ENCODE results near the gene ADAM23. TPM values are rescaled to one million over a fixed set of nuclear protein-coding genes. Genes with fewer than 3 reads are reported as not detected.

The ADAM23 gene
- total and polyA plus RNA-seq, 9 donors, result 0.83 to 18.8 (median 4.1) TPM

DNA sequence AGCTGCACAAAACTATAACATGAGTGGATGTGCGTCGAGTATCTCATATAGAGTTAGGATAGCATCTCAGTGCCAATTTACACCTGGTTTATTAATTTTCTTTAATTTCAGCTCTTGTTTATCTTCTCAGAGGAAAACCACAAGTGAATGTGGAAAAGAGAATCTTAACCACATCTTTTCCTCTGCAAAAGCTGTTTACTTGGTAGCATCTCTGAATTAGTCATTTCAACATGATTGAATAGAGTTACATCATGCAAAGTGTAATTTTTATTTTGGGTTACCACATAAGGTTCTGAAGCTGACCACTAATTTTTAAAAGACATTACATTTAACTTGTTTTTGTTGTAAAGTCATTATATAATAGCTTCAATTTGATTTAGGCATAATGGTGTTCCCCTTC lies 115.2 kb downstream of the ADAM23 start:
- 95 to 99% (median 98%) methylated on average over 2 of the region's 2 CpGs for WGBS, 3 donors
- Histone ChIP-seq H3K9me3 (no peaks in the 10 kb centered on the region), H3K27me3 (no peaks in the 10 kb centered on the region), H3K4me3 (no peak overlapping the region), H3K36me3 (no peaks in the 10 kb centered on the region), H3K27ac (no peak overlapping the region), H3K4me1 (ENCODE audit: insufficient read depth) (no peaks in the 10 kb centered on the region)
- TF ChIP-seq EP300 (IDR thresholded peaks at IDR 0.05) (no peak), POLR2A (IDR thresholded peaks at IDR 0.05) (no peak), CTCF (IDR thresholded peaks at IDR 0.05) (no peak)
- DNase-seq, result no peak
- intact Hi-C loops (cut with DNase I), result no loop called here

GRCh38 chr2:206561962-206562361 lies 118.6 kb downstream of the ADAM23 start:
- Histone ChIP-seq H3K36me3 (no peaks in the 10 kb centered on the region), H3K9me3 (no peaks in the 10 kb centered on the region), H3K27ac (no peak overlapping the region), H3K4me1 (ENCODE audit: insufficient read depth) (no peaks in the 10 kb centered on the region), H3K4me3 (no peak overlapping the region), H3K27me3 (no peaks in the 10 kb centered on the region)
- intact Hi-C loops (cut with DNase I), result no loop called here
- no peak for DNase-seq
- WGBS, 3 donors, result 91 to 98% (median 92%) methylated on average over 1 of the region's 1 CpG
- TF ChIP-seq POLR2A (IDR thresholded peaks at IDR 0.05) (no peak), EP300 (IDR thresholded peaks at IDR 0.05) (no peak), CTCF (IDR thresholded peaks at IDR 0.05) (no peak)

DNA sequence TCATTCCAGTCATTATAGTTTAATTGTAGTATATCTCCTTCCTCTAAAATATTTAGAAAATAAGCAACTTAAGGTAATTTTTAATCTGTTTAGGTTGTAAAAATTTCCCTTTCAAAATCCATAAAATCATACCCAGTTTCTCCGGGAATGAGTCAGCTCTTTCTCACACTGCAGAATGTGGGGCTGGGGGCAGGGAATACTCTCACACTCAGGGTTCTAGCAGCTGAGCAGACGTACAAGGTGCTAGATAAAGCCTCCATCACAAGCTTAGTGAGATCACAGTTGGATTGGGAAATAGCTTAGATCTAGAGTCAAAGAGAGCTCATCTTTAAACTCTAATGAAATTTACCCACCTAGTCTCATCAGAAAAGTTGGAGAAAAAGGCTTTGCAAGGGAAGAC lies 119.0 kb downstream of the ADAM23 start:
- H3K27ac ChIP-seq, result no peak overlapping the region
- H3K4me3 ChIP-seq, result no peak overlapping the region
- WGBS, 3 donors, result 79 to 91% (median 80%) methylated on average over 2 of the region's 2 CpGs
- no peaks in the 10 kb centered on the region for H3K36me3 ChIP-seq
- no peak for DNase-seq
- no peak for TF ChIP-seq EP300 (IDR thresholded peaks at IDR 0.05)
- no peak for TF ChIP-seq POLR2A (IDR thresholded peaks at IDR 0.05)
- TF ChIP-seq CTCF (IDR thresholded peaks at IDR 0.05), result no peak
- no peaks in the 10 kb centered on the region for H3K9me3 ChIP-seq
- H3K27me3 ChIP-seq, result no peaks in the 10 kb centered on the region
- intact Hi-C loops (cut with DNase I), result no loop called here
- H3K4me1 ChIP-seq (ENCODE audit: insufficient read depth), result no peaks in the 10 kb centered on the region

DNA sequence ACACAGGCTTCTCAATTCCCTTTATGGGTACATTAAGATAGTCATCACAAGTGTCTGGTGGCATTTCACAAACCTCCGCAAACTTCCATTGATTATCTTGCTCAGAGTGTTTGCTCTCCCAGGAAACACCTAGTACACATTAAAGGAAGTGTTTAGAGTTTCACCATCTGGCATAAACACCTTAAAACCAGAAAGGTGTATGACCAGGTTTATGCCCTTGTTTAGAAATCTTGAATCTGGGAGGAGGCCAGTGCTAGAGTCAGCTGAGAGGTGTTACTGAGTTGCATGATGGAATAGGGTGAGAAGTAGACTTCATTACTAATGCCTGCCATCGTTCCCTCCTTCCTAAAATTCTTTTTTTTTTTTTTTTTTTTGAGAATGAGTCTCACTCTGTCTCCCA lies 120.0 kb downstream of the ADAM23 start:
- no peaks in the 10 kb centered on the region for H3K9me3 ChIP-seq
- DNase-seq, result no peak
- no peak overlapping the region for H3K27ac ChIP-seq
- intact Hi-C loops (cut with DNase I), result no loop called here
- TF ChIP-seq POLR2A (IDR thresholded peaks at IDR 0.05) (no peak), CTCF (IDR thresholded peaks at IDR 0.05) (no peak), EP300 (IDR thresholded peaks at IDR 0.05) (no peak)
- no peaks in the 10 kb centered on the region for H3K36me3 ChIP-seq
- no peaks in the 10 kb centered on the region for H3K27me3 ChIP-seq
- 85 to 88% (median 85%) methylated on average over 2 of the region's 2 CpGs for WGBS, 3 donors
- H3K4me1 ChIP-seq (ENCODE audit: insufficient read depth), result no peaks in the 10 kb centered on the region
- no peak overlapping the region for H3K4me3 ChIP-seq

DNA sequence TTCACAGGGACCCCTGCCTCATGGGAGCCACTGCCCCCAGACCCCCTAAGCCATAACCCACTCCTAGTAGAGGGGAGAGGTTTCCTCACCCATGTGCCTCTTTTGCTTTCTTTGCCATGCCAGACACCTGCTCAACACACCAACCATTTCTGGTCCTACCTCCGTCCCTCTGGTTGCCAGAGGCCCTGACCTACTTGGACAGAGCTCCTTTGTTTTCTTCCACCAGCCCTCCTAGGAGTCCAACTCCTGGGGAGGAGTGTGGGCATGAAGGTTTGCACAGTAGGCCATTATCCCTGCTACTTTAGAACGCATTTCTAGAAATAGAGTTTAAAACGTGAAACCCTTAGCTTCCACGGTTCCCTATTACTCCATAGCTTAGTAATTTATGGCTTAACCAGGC lies 122.3 kb downstream of the ADAM23 start:
- no peak for DNase-seq
- Histone ChIP-seq H3K27ac (no peak overlapping the region), H3K4me3 (no peak overlapping the region), H3K4me1 (ENCODE audit: insufficient read depth) (no peaks in the 10 kb centered on the region), H3K27me3 (no peaks in the 10 kb centered on the region), H3K9me3 (no peaks in the 10 kb centered on the region), H3K36me3 (no peaks in the 10 kb centered on the region)
- intact Hi-C loops (cut with DNase I), result no loop called here
- TF ChIP-seq CTCF (IDR thresholded peaks at IDR 0.05) (no peak), EP300 (IDR thresholded peaks at IDR 0.05) (no peak), POLR2A (IDR thresholded peaks at IDR 0.05) (no peak)
- 83 to 92% (median 87%) methylated on average over 4 of the region's 4 CpGs for WGBS, 3 donors

All from ovary (tissue), 9 donors.